Stimulated activated naive CD8-positive, alpha-beta T cell treated with anti-CD3 and anti-CD28 coated beads, Interleukin-15, Interleukin-2, amounts not matched to agents 100 ng/mL and 50 ng/mL, for 24 hours (primary cell): ENCODE data around the gene RPAP3.
"Not testable (repeated sequence)": the region's sequence is repeated elsewhere in the genome, so short reads cannot be mapped to it uniquely, and the experiment has no call there.

ENCODE experiments used
- H3K27ac Mint-ChIP-seq: one replicate; pipeline ENCODE4 v1.8.0; 2021; ENCODE audit warnings: mild to moderate bottlenecking, mixed read lengths
- H3K27me3 Mint-ChIP-seq: one replicate; pipeline ENCODE4 v1.8.0; 2021; ENCODE audit warnings: mixed read lengths
- H3K36me3 Mint-ChIP-seq: one replicate; pipeline ENCODE4 v1.8.0; 2021; ENCODE audit warnings: low read depth, mixed read lengths
- H3K4me1 Mint-ChIP-seq: one replicate; pipeline ENCODE4 v1.8.0; 2021; ENCODE audit warnings: low read depth, mixed read lengths
- H3K4me3 Mint-ChIP-seq: one replicate; pipeline ENCODE4 v1.8.0; 2021; ENCODE audit warnings: mild to moderate bottlenecking, mixed read lengths
- H3K9me3 Mint-ChIP-seq: one replicate; pipeline ENCODE4 v1.8.0; 2021; ENCODE audit warnings: mixed read lengths

Gene RPAP3

GRCh38 chr12:47635770-47636169 lies 70.1 kb downstream of the RPAP3 start:
- H3K27ac Mint-ChIP-seq, H3K4me1 Mint-ChIP-seq, H3K4me3 Mint-ChIP-seq, H3K27me3 Mint-ChIP-seq: not testable (repeated sequence)
- Mint-ChIP-seq H3K36me3 (peaks cover 61% of the 10 kb centered on the region), H3K9me3 (peaks cover 38% of the 10 kb centered on the region)

GRCh38 chr12:47634127-47634526 lies 71.7 kb downstream of the RPAP3 start:
- Mint-ChIP-seq H3K27ac (no peak overlapping the region), H3K4me1 (peaks cover 5% of the 10 kb centered on the region), H3K9me3 (peaks cover 31% of the 10 kb centered on the region), H3K4me3 (no peak overlapping the region), H3K36me3 (peaks cover 56% of the 10 kb centered on the region), H3K27me3 (no peaks in the 10 kb centered on the region)

- Mint-ChIP-seq H3K4me1 (no peaks in the 10 kb centered on the region), H3K36me3 (peaks cover 41% of the 10 kb centered on the region), H3K4me3 (no peak overlapping the region), H3K27me3 (no peaks in the 10 kb centered on the region), H3K9me3 (peaks cover 2% of the 10 kb centered on the region), H3K27ac (no peak overlapping the region)
Observed at GRCh38 chr12:47621960-47622359, 83.9 kb downstream of the RPAP3 start.

GRCh38 chr12:47617476-47617875 lies 88.4 kb downstream of the RPAP3 start:
- Mint-ChIP-seq H3K36me3 (peaks cover 44% of the 10 kb centered on the region), H3K4me3 (no peak overlapping the region), H3K27ac (no peak overlapping the region), H3K27me3 (no peaks in the 10 kb centered on the region), H3K9me3 (peaks cover 8% of the 10 kb centered on the region), H3K4me1 (no peaks in the 10 kb centered on the region)

- H3K4me3 Mint-ChIP-seq, result no peak overlapping the region
- H3K36me3 Mint-ChIP-seq, result peaks cover 51% of the 10 kb centered on the region
- H3K27ac Mint-ChIP-seq, result no peak overlapping the region
Observed at GRCh38 chr12:47616440-47616839, 89.4 kb downstream of the RPAP3 start.

GRCh38 chr12:47615711-47616110 lies 90.1 kb downstream of the RPAP3 start:
- no peak overlapping the region for H3K27ac Mint-ChIP-seq

More at GRCh38 chr12:47616440-47616839, 89.4 kb downstream of the RPAP3 start:
- no peaks in the 10 kb centered on the region for H3K4me1 Mint-ChIP-seq
- no peaks in the 10 kb centered on the region for H3K27me3 Mint-ChIP-seq
- H3K9me3 Mint-ChIP-seq, result peaks cover 16% of the 10 kb centered on the region

GRCh38 chr12:47614521-47614920 lies 91.3 kb downstream of the RPAP3 start:
- Mint-ChIP-seq H3K27ac (no peak overlapping the region), H3K4me3 (no peak overlapping the region), H3K27me3 (no peaks in the 10 kb centered on the region), H3K9me3 (peaks cover 22% of the 10 kb centered on the region), H3K36me3 (peaks cover 47% of the 10 kb centered on the region), H3K4me1 (no peaks in the 10 kb centered on the region)

More at GRCh38 chr12:47615711-47616110, 90.1 kb downstream of the RPAP3 start:
- H3K4me1 Mint-ChIP-seq, result no peaks in the 10 kb centered on the region
- H3K9me3 Mint-ChIP-seq, result peaks cover 19% of the 10 kb centered on the region
- peaks cover 54% of the 10 kb centered on the region for H3K36me3 Mint-ChIP-seq
- H3K4me3 Mint-ChIP-seq, result no peak overlapping the region
- H3K27me3 Mint-ChIP-seq, result no peaks in the 10 kb centered on the region

GRCh38 chr12:47612953-47613352 lies 92.9 kb downstream of the RPAP3 start:
- Mint-ChIP-seq H3K4me3 (no peak overlapping the region), H3K27me3 (no peaks in the 10 kb centered on the region), H3K4me1 (no peaks in the 10 kb centered on the region), H3K36me3 (peaks cover 43% of the 10 kb centered on the region), H3K9me3 (peaks cover 24% of the 10 kb centered on the region), H3K27ac (no peak overlapping the region)

- Mint-ChIP-seq H3K27me3 (no peaks in the 10 kb centered on the region), H3K27ac (no peak overlapping the region), H3K9me3 (peaks cover 31% of the 10 kb centered on the region), H3K36me3 (peaks cover 45% of the 10 kb centered on the region), H3K4me1 (no peaks in the 10 kb centered on the region), H3K4me3 (no peak overlapping the region)
Observed at GRCh38 chr12:47611906-47612305, 93.9 kb downstream of the RPAP3 start.
